ENCODE measurements around the gene OSBPL10. TPM values are rescaled to one million over a fixed set of nuclear protein-coding genes. Genes with fewer than 3 reads are reported as not detected.

OSBPL10 gene
- total and polyA plus RNA-seq, 2 donors (not counting 1 experiment from before 2014, with no cell fraction given), result 88.5 to 310 TPM

DNA sequence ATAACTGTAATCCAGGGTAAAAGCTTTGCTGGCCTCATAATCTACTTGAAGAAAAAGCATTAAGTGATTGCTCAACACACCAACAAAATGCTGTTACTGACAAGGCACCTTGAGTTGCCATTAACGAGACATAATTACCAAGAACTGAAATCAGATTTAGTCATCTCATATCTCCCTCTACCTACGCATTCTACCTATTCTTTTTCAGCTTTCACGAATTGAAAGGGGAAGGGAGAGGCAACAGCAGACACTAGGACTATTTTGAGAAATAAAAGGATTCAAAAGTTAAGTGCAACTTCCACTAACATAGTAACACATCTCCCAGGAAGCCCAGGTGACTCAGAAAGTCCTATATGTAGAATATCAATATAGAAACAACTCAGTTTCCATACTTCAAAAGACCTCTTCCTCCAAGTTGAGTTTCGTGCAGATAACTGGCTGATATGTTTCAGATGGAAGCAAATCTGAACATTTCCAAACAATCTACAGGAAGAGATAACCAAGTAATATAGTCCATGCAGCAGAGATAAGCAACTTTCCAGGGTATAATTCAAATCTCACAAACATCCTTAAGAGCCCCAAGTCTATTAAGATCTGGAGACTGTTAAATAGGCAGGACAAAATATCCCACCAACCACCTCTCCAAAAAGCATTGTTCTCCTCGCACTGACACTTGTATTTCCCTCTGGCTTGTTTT, 1.9 kb downstream of the OSBPL10 start:
- H3K36me3 ChIP-seq (replicated peaks in 1 of 2; ENCODE audit: control extremely low read depth in 1 of 2, control insufficient read depth in 1 of 2, extremely low read depth in 1 of 2, insufficient read depth in 2 of 2, low read length in 1 of 2), result peaks cover 0 to 30% of the 10 kb centered on the region in 2 experiments
- 0% methylated on average over 1 of the region's 5 CpGs for WGBS (ENCODE audit: insufficient coverage)
- H3K27ac ChIP-seq (ENCODE audit: low read length in 2 of 2), result peak overlapping the region; percentile 4 to 68
- H3K9ac ChIP-seq (ENCODE audit: low read length), result peak overlapping the region; percentile 54
- peaks cover 82% of the 10 kb centered on the region for H3K4me1 Mint-ChIP-seq
- H3K27ac Mint-ChIP-seq, result peak overlapping the region; percentile 77
- TF ChIP-seq, protein P1, sequence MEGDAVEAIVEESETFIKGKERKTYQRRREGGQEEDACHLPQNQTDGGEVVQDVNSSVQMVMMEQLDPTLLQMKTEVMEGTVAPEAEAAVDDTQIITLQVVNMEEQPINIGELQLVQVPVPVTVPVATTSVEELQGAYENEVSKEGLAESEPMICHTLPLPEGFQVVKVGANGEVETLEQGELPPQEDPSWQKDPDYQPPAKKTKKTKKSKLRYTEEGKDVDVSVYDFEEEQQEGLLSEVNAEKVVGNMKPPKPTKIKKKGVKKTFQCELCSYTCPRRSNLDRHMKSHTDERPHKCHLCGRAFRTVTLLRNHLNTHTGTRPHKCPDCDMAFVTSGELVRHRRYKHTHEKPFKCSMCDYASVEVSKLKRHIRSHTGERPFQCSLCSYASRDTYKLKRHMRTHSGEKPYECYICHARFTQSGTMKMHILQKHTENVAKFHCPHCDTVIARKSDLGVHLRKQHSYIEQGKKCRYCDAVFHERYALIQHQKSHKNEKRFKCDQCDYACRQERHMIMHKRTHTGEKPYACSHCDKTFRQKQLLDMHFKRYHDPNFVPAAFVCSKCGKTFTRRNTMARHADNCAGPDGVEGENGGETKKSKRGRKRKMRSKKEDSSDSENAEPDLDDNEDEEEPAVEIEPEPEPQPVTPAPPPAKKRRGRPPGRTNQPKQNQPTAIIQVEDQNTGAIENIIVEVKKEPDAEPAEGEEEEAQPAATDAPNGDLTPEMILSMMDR (IDR thresholded peaks at IDR 0.05), result no peak
- no peak for TF ChIP-seq EZH2 (IDR thresholded peaks at IDR 0.05; ENCODE audit: borderline replicate concordance, insufficient read depth, low read depth, low read length, poor library complexity, severe bottlenecking)
- H3K9me3 ChIP-seq (ENCODE audit: control extremely low read depth in 1 of 3, control insufficient read depth in 2 of 3, insufficient read depth in 1 of 3, low read length in 2 of 3), result no peaks in the 10 kb centered on the region
- no peaks in the 10 kb centered on the region for H3K9me3 Mint-ChIP-seq (ENCODE audit: insufficient read depth)
- ATAC-seq (ENCODE audit: low read depth) (no peak), DNase-seq (no peak)
- no peaks in the 10 kb centered on the region for H3K27me3 ChIP-seq (replicated peaks in 1 of 4; ENCODE audit: control extremely low read depth in 1 of 4, control insufficient read depth in 3 of 4, insufficient read depth in 4 of 4, low read length in 3 of 4)
- no peaks in the 10 kb centered on the region for H3K27me3 Mint-ChIP-seq
- peaks cover 75 to 78% of the 10 kb centered on the region in 2 donors for H3K4me1 ChIP-seq (ENCODE audit: control insufficient read depth in 2 of 2, insufficient read depth in 2 of 2, low read length in 2 of 2)
- H4K20me1 ChIP-seq (ENCODE audit: control insufficient read depth, insufficient read depth, low read length, poor library complexity, severe bottlenecking), result no peaks in the 10 kb centered on the region
- H2AFZ ChIP-seq (ENCODE audit: insufficient read depth, low read depth, low read length, poor library complexity, severe bottlenecking), result no peak overlapping the region
- peak overlapping the region; percentile 81 for H3K4me2 ChIP-seq (replicated peaks; ENCODE audit: low read depth, low read length, poor library complexity, severe bottlenecking)
- peaks cover 98% of the 10 kb centered on the region for H3K79me2 ChIP-seq (ENCODE audit: control insufficient read depth, insufficient read depth, low read length)
- intact Hi-C loops (cut with micrococcal nuclease), result no loop called here
- H3K4me3 ChIP-seq (ENCODE audit: control extremely low read depth in 1 of 5, extremely low read depth in 1 of 5, insufficient read depth in 1 of 5, low read depth in 2 of 5, low read length in 4 of 5), result peak overlapping the region; percentile 18 to 95 (median 88)
- POLR2A ChIA-PET, result interaction anchor here (0.6 to 1.4 kb wide), 2 partner anchors 10 to 27 kb away, joined by 3 to 4 read pairs; no protein-coding TSS in a partner anchor
- CTCF ChIA-PET, result interaction anchor here (0.9 to 1.3 kb wide), 2 partner anchors 40 to 165 kb away, joined by 3 read pairs; no protein-coding TSS in a partner anchor
- H3K4me3 Mint-ChIP-seq, result peak overlapping the region; percentile 99

DNA sequence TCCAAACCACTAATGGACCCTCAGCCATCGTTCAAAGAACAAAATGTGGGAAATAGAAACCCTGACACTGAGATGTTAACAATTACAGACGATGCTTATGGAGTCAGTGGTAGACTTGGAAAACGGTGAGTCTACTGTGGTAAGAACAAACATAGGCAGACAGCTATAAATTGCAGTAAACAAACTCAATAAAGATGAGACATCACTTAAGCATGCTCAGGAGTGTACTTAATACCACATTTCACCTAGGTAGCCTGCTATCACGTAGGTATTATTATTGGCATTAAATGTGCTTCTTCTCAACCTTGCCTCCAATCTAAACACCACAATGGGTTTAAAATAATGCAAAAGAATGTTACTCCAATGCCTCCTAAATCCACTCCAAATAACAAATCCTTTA, 2.5 kb downstream of the OSBPL10 start:
- Histone ChIP-seq H3K9ac (ENCODE audit: low read length) (peak overlapping the region; percentile 54), H3K79me2 (ENCODE audit: control insufficient read depth, insufficient read depth, low read length) (peaks cover 99% of the 10 kb centered on the region), H3K9me3 (ENCODE audit: control extremely low read depth in 1 of 3, control insufficient read depth in 2 of 3, insufficient read depth in 1 of 3, low read length in 2 of 3) (no peaks in the 10 kb centered on the region), H3K4me2 (replicated peaks; ENCODE audit: low read depth, low read length, poor library complexity, severe bottlenecking) (peak overlapping the region; percentile 81), H3K4me1 (ENCODE audit: control insufficient read depth in 2 of 2, insufficient read depth in 2 of 2, low read length in 2 of 2) (peaks cover 75 to 77% of the 10 kb centered on the region in 2 donors), H3K27me3 (replicated peaks in 1 of 4; ENCODE audit: control extremely low read depth in 1 of 4, control insufficient read depth in 3 of 4, insufficient read depth in 4 of 4, low read length in 3 of 4) (no peaks in the 10 kb centered on the region), H4K20me1 (ENCODE audit: control insufficient read depth, insufficient read depth, low read length, poor library complexity, severe bottlenecking) (no peaks in the 10 kb centered on the region), H3K4me3 (ENCODE audit: control extremely low read depth in 1 of 5, extremely low read depth in 1 of 5, insufficient read depth in 1 of 5, low read depth in 2 of 5, low read length in 4 of 5) (peak overlapping the region in 4 of 5 experiments; percentile 78 to 95 (median 90)), H3K27ac (ENCODE audit: low read length in 2 of 2) (peak overlapping the region in 1 of 2 donors; percentile 68), H3K36me3 (replicated peaks in 1 of 2; ENCODE audit: control extremely low read depth in 1 of 2, control insufficient read depth in 1 of 2, extremely low read depth in 1 of 2, insufficient read depth in 2 of 2, low read length in 1 of 2) (peaks cover 0 to 27% of the 10 kb centered on the region in 2 experiments), H2AFZ (ENCODE audit: insufficient read depth, low read depth, low read length, poor library complexity, severe bottlenecking) (no peak overlapping the region)
- TF ChIP-seq EZH2 (IDR thresholded peaks at IDR 0.05; ENCODE audit: borderline replicate concordance, insufficient read depth, low read depth, low read length, poor library complexity, severe bottlenecking), result no peak
- TF ChIP-seq, protein P1 (IDR thresholded peaks at IDR 0.05), result no peak
- H3K4me3 Mint-ChIP-seq, result peak overlapping the region; percentile 99
- DNase-seq (no peak), ATAC-seq (ENCODE audit: low read depth) (no peak)
- ChIA-PET POLR2A (interaction anchor here (0.6 to 1.4 kb wide), 3 partner anchors 9 to 32 kb away, joined by 3 to 4 read pairs (median 3); no protein-coding TSS in a partner anchor), CTCF (interaction anchor here (0.9 to 1.3 kb wide), 2 partner anchors 40 to 165 kb away, joined by 3 read pairs; no protein-coding TSS in a partner anchor)
- no peaks in the 10 kb centered on the region for H3K9me3 Mint-ChIP-seq (ENCODE audit: insufficient read depth)
- H3K27me3 Mint-ChIP-seq, result no peaks in the 10 kb centered on the region
- H3K4me1 Mint-ChIP-seq, result peaks cover 83% of the 10 kb centered on the region
- intact Hi-C loops (cut with micrococcal nuclease), result no loop called here
- peak overlapping the region; percentile 77 for H3K27ac Mint-ChIP-seq
- no CpG with 5 or more reads among the region's 4 CpGs for WGBS (ENCODE audit: insufficient coverage)

Data from B cell (primary cell).